ENCODE results near the gene JADE3.

JADE3 gene

DNA sequence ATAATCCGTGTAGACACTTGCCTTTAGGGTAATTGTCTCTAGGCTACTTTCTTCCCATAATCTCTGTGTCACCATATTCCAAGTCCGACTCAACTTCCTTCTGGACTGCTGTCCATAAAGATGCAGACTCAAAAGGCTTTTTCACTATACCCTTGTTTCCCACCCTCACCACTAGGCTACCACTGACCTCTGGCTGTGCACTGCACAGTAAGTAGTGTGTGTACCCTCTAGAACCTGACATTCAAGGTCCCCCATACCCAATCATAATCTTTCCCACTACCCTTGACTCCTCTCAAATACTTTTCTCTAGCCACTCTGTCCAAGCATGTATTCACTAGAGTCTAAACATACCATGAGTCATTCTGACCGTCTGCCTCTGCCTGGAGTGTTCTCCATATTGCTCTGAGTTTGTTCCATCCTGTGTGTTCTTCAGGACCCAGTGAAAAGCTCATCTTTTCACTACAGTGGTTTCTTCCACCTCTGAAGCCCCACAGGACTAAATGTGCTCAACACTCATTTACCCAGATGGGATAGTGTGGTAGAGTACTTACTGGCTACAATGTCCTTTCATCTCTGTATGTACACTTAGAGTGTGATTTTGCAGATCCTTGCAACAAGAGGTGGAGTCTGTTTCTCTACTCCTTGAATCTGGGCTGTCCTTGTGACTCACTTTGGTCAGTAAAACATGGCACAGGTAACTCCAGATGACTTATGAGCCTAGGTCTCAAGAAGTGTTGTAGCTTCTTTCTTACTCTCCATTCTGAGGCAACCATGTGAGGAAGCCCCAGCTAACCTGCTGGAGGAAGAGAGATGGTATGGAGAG, 17.4 kb downstream of the JADE3 start:
- no peak overlapping the region for H3K27ac ChIP-seq (ENCODE audit: low read depth, low read length)

DNA sequence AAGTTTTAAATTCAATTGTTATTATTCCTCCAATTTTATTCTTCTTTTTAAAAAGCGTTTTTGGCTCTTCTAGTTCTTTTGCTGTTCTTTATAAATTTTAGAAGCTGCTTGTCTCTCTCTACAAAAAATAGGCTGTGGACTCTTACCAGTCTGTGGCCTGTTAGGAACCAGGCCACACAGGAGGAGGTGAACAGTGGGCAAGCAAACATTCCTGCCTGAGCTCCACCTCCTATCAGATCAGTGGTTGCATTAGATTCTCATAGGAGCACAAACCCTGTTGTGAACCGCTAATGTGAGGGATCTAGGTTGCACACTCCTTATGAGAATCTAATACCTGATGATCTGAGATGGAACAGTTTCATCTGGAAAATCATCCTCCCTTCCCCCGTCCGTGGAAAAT, 23.1 kb downstream of the JADE3 start:
- H3K79me2 ChIP-seq (ENCODE audit: insufficient read depth, low read length), result no peaks in the 10 kb centered on the region
- H2AFZ ChIP-seq (ENCODE audit: low read depth, low read length, severe bottlenecking), result no peak overlapping the region
- H3K27me3 ChIP-seq (ENCODE audit: low read length), result no peaks in the 10 kb centered on the region
- H3K9me2 ChIP-seq (replicated peaks; ENCODE audit: insufficient read depth, low read length), result no peaks in the 10 kb centered on the region
- TF ChIP-seq CTCF (IDR thresholded peaks at IDR 0.05; ENCODE audit: insufficient read depth, low read length, poor library complexity, severe bottlenecking) (no peak), EZH2phosphoT487 (conservative IDR thresholded peaks at IDR 0.05; ENCODE audit: low read length) (no peak)
- H3K27ac ChIP-seq (ENCODE audit: low read depth, low read length), result no peak overlapping the region
- H3K4me3 ChIP-seq (ENCODE audit: insufficient read depth, low read length, poor library complexity, severe bottlenecking), result no peak overlapping the region
- H4K20me1 ChIP-seq (ENCODE audit: low read depth, low read length), result no peaks in the 10 kb centered on the region
- no peak overlapping the region for H3K9ac ChIP-seq (ENCODE audit: low read length)
- no peaks in the 10 kb centered on the region for H3F3A ChIP-seq (ENCODE audit: insufficient read depth)
- no peak overlapping the region for H3K4me2 ChIP-seq (ENCODE audit: low read depth, low read length, poor library complexity, severe bottlenecking)
- H3K9me3 ChIP-seq (ENCODE audit: insufficient read depth, low read length), result no peaks in the 10 kb centered on the region
- H3K36me3 ChIP-seq (ENCODE audit: low read length), result no peaks in the 10 kb centered on the region

More for the DNA sequence above, 17.4 kb downstream of the JADE3 start:
- Histone ChIP-seq H3K9me2 (replicated peaks; ENCODE audit: insufficient read depth, low read length) (no peaks in the 10 kb centered on the region), H3K9ac (ENCODE audit: low read length) (no peak overlapping the region), H3K9me3 (ENCODE audit: insufficient read depth, low read length) (no peaks in the 10 kb centered on the region), H3K36me3 (ENCODE audit: low read length) (no peaks in the 10 kb centered on the region), H2AFZ (ENCODE audit: low read depth, low read length, severe bottlenecking) (no peak overlapping the region), H3K79me2 (ENCODE audit: insufficient read depth, low read length) (no peaks in the 10 kb centered on the region), H3F3A (ENCODE audit: insufficient read depth) (no peaks in the 10 kb centered on the region), H3K4me2 (ENCODE audit: low read depth, low read length, poor library complexity, severe bottlenecking) (no peak overlapping the region), H3K27me3 (ENCODE audit: low read length) (no peaks in the 10 kb centered on the region), H3K4me3 (ENCODE audit: insufficient read depth, low read length, poor library complexity, severe bottlenecking) (no peak overlapping the region), H4K20me1 (ENCODE audit: low read depth, low read length) (no peaks in the 10 kb centered on the region)
- TF ChIP-seq CTCF (IDR thresholded peaks at IDR 0.05; ENCODE audit: insufficient read depth, low read length, poor library complexity, severe bottlenecking) (no peak), EZH2phosphoT487 (conservative IDR thresholded peaks at IDR 0.05; ENCODE audit: low read length) (no peak)

DNA sequence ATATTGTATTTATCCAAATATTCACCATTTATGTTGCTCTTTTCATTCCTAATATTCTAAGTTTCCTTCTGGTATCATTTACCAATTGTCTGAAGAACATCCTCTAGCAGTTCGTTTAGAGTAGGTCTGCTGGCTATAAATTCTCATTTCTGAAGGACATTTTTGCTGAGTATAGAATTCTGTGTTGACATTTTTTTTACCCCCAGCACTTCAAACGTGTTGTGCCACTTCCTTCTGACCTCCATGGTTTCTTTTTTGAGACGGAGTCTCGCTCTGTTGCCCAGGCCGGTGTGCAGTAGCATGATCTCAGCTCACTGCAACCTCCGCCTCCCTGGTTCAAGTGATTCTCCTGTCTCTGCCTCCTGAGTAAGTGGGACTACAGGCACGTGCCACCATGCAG, 26.4 kb downstream of the JADE3 start:
- no peaks in the 10 kb centered on the region for H3K79me2 ChIP-seq (ENCODE audit: insufficient read depth, low read length)
- TF ChIP-seq CTCF (IDR thresholded peaks at IDR 0.05; ENCODE audit: insufficient read depth, low read length, poor library complexity, severe bottlenecking) (no peak), EZH2phosphoT487 (conservative IDR thresholded peaks at IDR 0.05; ENCODE audit: low read length) (no peak)
- no peak overlapping the region for H2AFZ ChIP-seq (ENCODE audit: low read depth, low read length, severe bottlenecking)
- no peaks in the 10 kb centered on the region for H4K20me1 ChIP-seq (ENCODE audit: low read depth, low read length)
- no peaks in the 10 kb centered on the region for H3K36me3 ChIP-seq (ENCODE audit: low read length)
- no peaks in the 10 kb centered on the region for H3F3A ChIP-seq (ENCODE audit: insufficient read depth)
- H3K4me3 ChIP-seq (ENCODE audit: insufficient read depth, low read length, poor library complexity, severe bottlenecking), result no peak overlapping the region
- no peaks in the 10 kb centered on the region for H3K9me2 ChIP-seq (replicated peaks; ENCODE audit: insufficient read depth, low read length)
- H3K4me2 ChIP-seq (ENCODE audit: low read depth, low read length, poor library complexity, severe bottlenecking), result no peak overlapping the region
- no peaks in the 10 kb centered on the region for H3K27me3 ChIP-seq (ENCODE audit: low read length)
- no peak overlapping the region for H3K27ac ChIP-seq (ENCODE audit: low read depth, low read length)
- no peak overlapping the region for H3K9ac ChIP-seq (ENCODE audit: low read length)
- no peaks in the 10 kb centered on the region for H3K9me3 ChIP-seq (ENCODE audit: insufficient read depth, low read length)
